CD14-positive monocyte (primary cell): Measurements from ENCODE around the gene NENF. TPM values are rescaled to one million over a fixed set of nuclear protein-coding genes. Genes with fewer than 3 reads are reported as not detected.

ENCODE experiments used
- DNase-seq, 3 donors: peaks; one replicate each; pipeline ENCODE4 v3.0.0-alpha.2; 2011 to 2022
- H2AFZ ChIP-seq: 2 replicates; pipeline ENCODE4 v1.6.0; 2012; ENCODE audit warnings: mild to moderate bottlenecking, low read depth, low read length, inconsistent platforms; ENCODE audit not compliant: insufficient read depth, poor library complexity, severe bottlenecking
- H3K27ac ChIP-seq, 2 donors: 1 replicate in 1 of 2; 2 replicates in 1 of 2; pipeline ENCODE4 v1.5.1; 2012 to 2013; ENCODE audit warnings: low read length in 2 of 2, control low read depth in 1 of 2, inconsistent platforms in 1 of 2, low read depth in 1 of 2, mild to moderate bottlenecking in 1 of 2
- H3K27me3 ChIP-seq, 2 donors: one replicate each; pipeline versions ENCODE4 v1.6.0 to v1.6.1; 2011 to 2013; ENCODE audit warnings: low read length in 2 of 2; ENCODE audit not compliant: control insufficient read depth in 2 of 2, insufficient read depth in 2 of 2
- H3K36me3 ChIP-seq, 2 donors: replicated peaks in 1 of 2; 1 replicate in 1 of 2; 2 replicates in 1 of 2; pipeline versions ENCODE4 v1.5.1 to v1.6.1; 2012 to 2013; ENCODE audit warnings: low read length in 2 of 2, control low read depth in 1 of 2, inconsistent platforms in 1 of 2, mild to moderate bottlenecking in 1 of 2; ENCODE audit not compliant: insufficient read depth in 2 of 2, control insufficient read depth in 1 of 2
- H3K4me1 ChIP-seq, 2 donors: 1 replicate in 1 of 2; 2 replicates in 1 of 2; pipeline versions ENCODE4 v1.5.1 to v1.6.1; 2012 to 2013; ENCODE audit warnings: low read length in 2 of 2, control low read depth in 1 of 2, inconsistent platforms in 1 of 2, mild to moderate bottlenecking in 1 of 2, moderate library complexity in 1 of 2; ENCODE audit not compliant: insufficient read depth in 2 of 2, control insufficient read depth in 1 of 2
- H3K4me2 ChIP-seq: replicated peaks from 2 replicates; pipeline ENCODE3; 2012; ENCODE audit warnings: low read length, moderate library complexity, mild to moderate bottlenecking; ENCODE audit not compliant: poor library complexity, severe bottlenecking; ENCODE audit errors: extremely low read depth
- H3K4me3 ChIP-seq, 3 experiments: fragments of 200-600 bp in 1 of 3; sonication (generic) in 1 of 3; replicated peaks in 1 of 3; 1 replicate in 2 of 3; 2 replicates in 1 of 3; pipeline ENCODE4 v1.5.1; 2011 to 2013; ENCODE audit warnings: low read length in 3 of 3, mild to moderate bottlenecking in 3 of 3, control low read depth in 2 of 3, low read depth in 2 of 3, inconsistent platforms in 1 of 3, moderate library complexity in 1 of 3
- H3K79me2 ChIP-seq: 2 replicates; pipeline ENCODE4 v1.6.0; 2012; ENCODE audit warnings: mild to moderate bottlenecking, control low read depth, inconsistent platforms, low read length, moderate library complexity; ENCODE audit not compliant: insufficient read depth
- H3K9ac ChIP-seq: 2 replicates; pipeline ENCODE4 v1.6.0; 2017; ENCODE audit warnings: low read length, mild to moderate bottlenecking; ENCODE audit not compliant: insufficient read depth, poor library complexity, severe bottlenecking
- H3K9me3 ChIP-seq, 2 donors: replicated peaks in 1 of 2; 1 replicate in 1 of 2; 2 replicates in 1 of 2; pipeline versions ENCODE4 v1.5.1 to v1.6.1; 2012 to 2013; ENCODE audit warnings: low read length in 2 of 2, control low read depth in 1 of 2; ENCODE audit not compliant: control insufficient read depth in 1 of 2, insufficient read depth in 1 of 2
- H4K20me1 ChIP-seq: 2 replicates; pipeline ENCODE4 v1.6.0; 2012; ENCODE audit warnings: mild to moderate bottlenecking, low read length, control low read depth, moderate library complexity; ENCODE audit not compliant: insufficient read depth
- H3K27ac Mint-ChIP-seq, 7 donors: one replicate each; pipeline ENCODE4 v1.8.0; 2020; ENCODE audit warnings: mild to moderate bottlenecking in 7 of 7, mixed read lengths in 7 of 7, moderate library complexity in 6 of 7, inconsistent platforms in 2 of 7
- H3K27me3 Mint-ChIP-seq, 3 donors: one replicate each; pipeline ENCODE4 v1.8.0; 2021 to 2022; ENCODE audit warnings: low read depth in 3 of 3, mild to moderate bottlenecking in 3 of 3, mixed read lengths in 3 of 3, moderate library complexity in 3 of 3, inconsistent platforms in 1 of 3
- H3K36me3 Mint-ChIP-seq, 2 donors: one replicate each; pipeline ENCODE4 v1.8.0; 2020; ENCODE audit warnings: mixed read lengths in 2 of 2, inconsistent platforms in 1 of 2, mild to moderate bottlenecking in 1 of 2
- H3K4me1 Mint-ChIP-seq: one replicate; pipeline ENCODE4 v1.8.0; 2020; ENCODE audit warnings: mild to moderate bottlenecking, mixed read lengths
- H3K4me3 Mint-ChIP-seq, 2 donors: one replicate each; pipeline ENCODE4 v1.8.0; 2020; ENCODE audit warnings: mild to moderate bottlenecking in 2 of 2, mixed read lengths in 2 of 2, moderate library complexity in 1 of 2
- H3K9me3 Mint-ChIP-seq, 7 donors: one replicate each; pipeline ENCODE4 v1.8.0; 2020 to 2022; ENCODE audit warnings: mixed read lengths in 7 of 7, mild to moderate bottlenecking in 6 of 7, moderate library complexity in 6 of 7, inconsistent platforms in 2 of 7
- WGBS: methylation state at CpG from one replicate; pipeline ENCODE4 v1.1.5; 2013; ENCODE audit warnings: missing lambda C conversion rate; ENCODE audit not compliant: insufficient coverage; 5-methylcytosine and 5-hydroxymethylcytosine counted together
- intact Hi-C, 2 donors: fragments of 100-400 bp; cut with micrococcal nuclease; formaldehyde crosslinking; loops; one replicate each; pipeline versions ENCODE4 v1.15.0 to v1.15.1; 2023
- polyA plus RNA-seq, 3 donors: library from polyadenylated mRNA; depleted of rRNA in 1 of 3; unstranded in 2 of 3; stranded (reverse) in 1 of 3; fragments of 300-500 nt in 2 of 3; fragments of >200 nt in 1 of 3; fragmentation: Illumina TruSeq in 2 of 3; gene quantifications; 1 replicate in 2 of 3; 2 replicates in 1 of 3; pipeline ENCODE4 v1.2.3, GENCODE V29; 2012 to 2021
- TF ChIP-seq, protein P1 (sequence below): fragments of 200-600 bp; IDR thresholded peaks from one replicate; pipeline ENCODE4 v1.8.0; 2022; ENCODE audit warnings: antibody characterized with exemption, mild to moderate bottlenecking

Gene NENF
- polyA plus RNA-seq, 3 donors = 9.7 to 56.4 (median 42.3) TPM

DNA sequence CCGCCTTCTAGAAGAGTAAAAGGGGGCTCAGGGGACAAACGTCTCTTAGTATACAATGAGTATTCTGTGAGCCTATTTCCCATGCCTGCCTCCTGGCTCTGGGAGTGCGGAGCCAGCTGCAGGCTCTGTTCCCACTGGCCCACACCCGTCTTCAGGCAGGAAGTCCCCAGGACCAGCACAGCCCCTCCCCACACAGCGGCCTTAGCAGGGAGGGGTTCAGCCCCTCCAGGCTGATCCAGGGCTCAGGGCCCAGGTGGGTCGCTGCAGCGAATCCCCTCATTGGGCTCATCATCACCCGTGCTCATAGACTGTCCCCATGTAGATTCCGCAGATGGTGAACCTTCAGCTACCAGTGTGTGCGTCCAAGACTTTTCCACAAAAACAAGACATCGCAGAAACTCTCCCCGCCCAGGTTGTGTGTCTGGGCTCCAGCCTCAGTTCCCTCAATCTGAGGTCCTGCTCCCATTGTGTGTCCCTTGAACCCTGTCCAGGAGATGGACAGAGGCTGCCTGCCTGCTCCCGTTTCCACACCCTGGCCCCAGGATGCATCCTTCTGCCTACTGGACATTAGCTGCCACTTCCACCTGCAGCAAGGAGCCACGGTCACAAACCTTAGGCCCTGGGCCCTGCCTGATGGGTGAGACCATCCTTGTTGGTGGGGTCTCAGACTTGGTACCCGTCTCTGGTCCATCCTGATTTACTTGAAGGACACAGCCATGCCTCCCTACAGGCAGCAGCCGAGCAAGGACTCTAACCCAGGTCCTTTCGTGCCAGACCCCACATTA is 39.4 kb downstream of the NENF start:
- H3K36me3 Mint-ChIP-seq = no peaks in the 10 kb centered on the region
- intact Hi-C loops = no loop called here

GRCh38 chr1:212473729-212474128 is 41.0 kb downstream of the NENF start:
- peaks cover 4 to 11% of the 10 kb centered on the region in 2 donors for H3K4me1 ChIP-seq
- 95% methylated on average over 9 of the region's 9 CpGs for WGBS
- H3K9ac ChIP-seq = no peak overlapping the region
- Mint-ChIP-seq H3K27me3 (peaks cover 3 to 16% (median 8%) of the 10 kb centered on the region in 3 donors), H3K27ac (peak overlapping the region in 2 of 7 donors; percentile 39 to 58), H3K4me1 (peaks cover 10% of the 10 kb centered on the region), H3K4me3 (no peak overlapping the region), H3K9me3 (no peaks in the 10 kb centered on the region), H3K36me3 (no peaks in the 10 kb centered on the region)
- no peak overlapping the region for H2AFZ ChIP-seq
- TF ChIP-seq, protein P1, sequence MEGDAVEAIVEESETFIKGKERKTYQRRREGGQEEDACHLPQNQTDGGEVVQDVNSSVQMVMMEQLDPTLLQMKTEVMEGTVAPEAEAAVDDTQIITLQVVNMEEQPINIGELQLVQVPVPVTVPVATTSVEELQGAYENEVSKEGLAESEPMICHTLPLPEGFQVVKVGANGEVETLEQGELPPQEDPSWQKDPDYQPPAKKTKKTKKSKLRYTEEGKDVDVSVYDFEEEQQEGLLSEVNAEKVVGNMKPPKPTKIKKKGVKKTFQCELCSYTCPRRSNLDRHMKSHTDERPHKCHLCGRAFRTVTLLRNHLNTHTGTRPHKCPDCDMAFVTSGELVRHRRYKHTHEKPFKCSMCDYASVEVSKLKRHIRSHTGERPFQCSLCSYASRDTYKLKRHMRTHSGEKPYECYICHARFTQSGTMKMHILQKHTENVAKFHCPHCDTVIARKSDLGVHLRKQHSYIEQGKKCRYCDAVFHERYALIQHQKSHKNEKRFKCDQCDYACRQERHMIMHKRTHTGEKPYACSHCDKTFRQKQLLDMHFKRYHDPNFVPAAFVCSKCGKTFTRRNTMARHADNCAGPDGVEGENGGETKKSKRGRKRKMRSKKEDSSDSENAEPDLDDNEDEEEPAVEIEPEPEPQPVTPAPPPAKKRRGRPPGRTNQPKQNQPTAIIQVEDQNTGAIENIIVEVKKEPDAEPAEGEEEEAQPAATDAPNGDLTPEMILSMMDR = no peak
- H3K4me3 ChIP-seq = no peak overlapping the region
- intact Hi-C loops = no loop called here
- H3K4me2 ChIP-seq = no peak overlapping the region
- no peaks in the 10 kb centered on the region for H4K20me1 ChIP-seq
- no peaks in the 10 kb centered on the region for H3K9me3 ChIP-seq
- H3K27me3 ChIP-seq = no peaks in the 10 kb centered on the region
- no peaks in the 10 kb centered on the region for H3K79me2 ChIP-seq
- no peak overlapping the region for H3K27ac ChIP-seq
- no peak for DNase-seq
- no peaks in the 10 kb centered on the region for H3K36me3 ChIP-seq

More for the DNA sequence above, 39.4 kb downstream of the NENF start:
- no peak for DNase-seq
- Histone ChIP-seq H2AFZ (no peak overlapping the region), H3K27ac (no peak overlapping the region), H3K27me3 (no peaks in the 10 kb centered on the region), H3K4me2 (no peak overlapping the region), H3K36me3 (no peaks in the 10 kb centered on the region), H3K4me1 (peaks cover 0 to under 1% of the 10 kb centered on the region in 2 donors), H3K9me3 (no peaks in the 10 kb centered on the region), H4K20me1 (no peaks in the 10 kb centered on the region), H3K79me2 (no peaks in the 10 kb centered on the region), H3K4me3 (no peak overlapping the region), H3K9ac (no peak overlapping the region)
- 94% methylated on average over 13 of the region's 17 CpGs for WGBS
- no peaks in the 10 kb centered on the region for H3K9me3 Mint-ChIP-seq
- H3K27ac Mint-ChIP-seq = no peak overlapping the region
- no peak overlapping the region for H3K4me3 Mint-ChIP-seq
- TF ChIP-seq, protein P1 = no peak
- H3K27me3 Mint-ChIP-seq = peaks cover 3 to 9% (median 8%) of the 10 kb centered on the region in 3 donors
- H3K4me1 Mint-ChIP-seq = peaks cover 2% of the 10 kb centered on the region
